SK-N-SH (cell line): Measurements from ENCODE around the gene TMEFF1.

Experiments
- CTCF ChIP-seq: fragments of 200-600 bp; sonication (generic); IDR thresholded peaks from 2 replicates; pipeline ENCODE4 v1.6.1; 2017; ENCODE audit warnings: antibody characterized with exemption, mild to moderate bottlenecking, moderate library complexity
- EZH2phosphoT487 ChIP-seq: fragments of 200-600 bp; sonication (generic); IDR thresholded peaks from 2 replicates; pipeline ENCODE4 v1.6.1; 2017; ENCODE audit warnings: low read depth, mixed run types, mild to moderate bottlenecking, antibody characterized with exemption, moderate library complexity, borderline replicate concordance
- FOXJ3 ChIP-seq: sonication (generic); formaldehyde crosslinking; IDR thresholded peaks from 2 replicates; pipeline ENCODE4 v1.5.1; 2020; ENCODE audit warnings: mild to moderate bottlenecking, missing genetic modification reagents
- MAX ChIP-seq: IDR thresholded peaks from 2 replicates; pipeline ENCODE4 v1.4.0; 2012; ENCODE audit warnings: low read depth
- NRF1 ChIP-seq: IDR thresholded peaks from 2 replicates; pipeline ENCODE4 v1.6.1; 2012; ENCODE audit warnings: low read depth, mild to moderate bottlenecking, low read length
- POLR2AphosphoS5 ChIP-seq: IDR thresholded peaks from 2 replicates; pipeline ENCODE4 v1.6.1; 2012; ENCODE audit warnings: low read depth, low read length
- RAD21 ChIP-seq: IDR thresholded peaks from 2 replicates; pipeline ENCODE4 v1.6.1; 2012; ENCODE audit warnings: mild to moderate bottlenecking, low read length
- REST ChIP-seq: IDR thresholded peaks from 2 replicates; pipeline ENCODE4 v1.6.1; 2012; ENCODE audit warnings: mild to moderate bottlenecking, low read depth, low read length, moderate library complexity
- SMC3 ChIP-seq: IDR thresholded peaks from 2 replicates; pipeline ENCODE4 v1.6.1; 2012; ENCODE audit warnings: low read depth, low read length, improper control_type of control experiment
- TCF12 ChIP-seq: IDR thresholded peaks from 2 replicates; pipeline ENCODE4 v1.4.0; 2012
- USF2 ChIP-seq: fragments of 150-350 bp; IDR thresholded peaks from 2 replicates; pipeline ENCODE4 v1.6.1; 2017; ENCODE audit warnings: antibody characterized with exemption, low read length, low read depth, borderline replicate concordance

- no peak for TF ChIP-seq CTCF
- no peak for TF ChIP-seq USF2
- no peak for TF ChIP-seq FOXJ3 (CRISPR knock-in tag)
- TF ChIP-seq TCF12, result no peak
- no peak for TF ChIP-seq POLR2AphosphoS5
- no peak for TF ChIP-seq MAX
- TF ChIP-seq SMC3, result no peak
- TF ChIP-seq RAD21, result no peak
- TF ChIP-seq NRF1, result no peak
- no peak for TF ChIP-seq REST
- no peak for TF ChIP-seq EZH2phosphoT487
Observed at GRCh38 chr9:100515578-100516494, 42.9 kb downstream of the TMEFF1 start.
